Mammary epithelial cell (primary cell): ENCODE measurements around the gene SLC16A13.

Experiments
- EZH2 ChIP-seq: IDR thresholded peaks from 2 replicates; pipeline ENCODE4 v1.6.1; 2012; ENCODE audit warnings: low read length, inconsistent platforms, borderline replicate concordance
- TF ChIP-seq, protein P1 (sequence below), 2 donors: IDR thresholded peaks in 1 of 2; conservative IDR thresholded peaks in 1 of 2; 2 replicates each; pipeline ENCODE4 v1.5.1; 2011 to 2012; ENCODE audit warnings: inconsistent platforms in 2 of 2, low read length in 2 of 2, mild to moderate bottlenecking in 2 of 2, control low read depth in 1 of 2, low read depth in 1 of 2; ENCODE audit not compliant: insufficient read depth in 1 of 2; ENCODE audit errors: extremely low read depth in 1 of 2

DNA sequence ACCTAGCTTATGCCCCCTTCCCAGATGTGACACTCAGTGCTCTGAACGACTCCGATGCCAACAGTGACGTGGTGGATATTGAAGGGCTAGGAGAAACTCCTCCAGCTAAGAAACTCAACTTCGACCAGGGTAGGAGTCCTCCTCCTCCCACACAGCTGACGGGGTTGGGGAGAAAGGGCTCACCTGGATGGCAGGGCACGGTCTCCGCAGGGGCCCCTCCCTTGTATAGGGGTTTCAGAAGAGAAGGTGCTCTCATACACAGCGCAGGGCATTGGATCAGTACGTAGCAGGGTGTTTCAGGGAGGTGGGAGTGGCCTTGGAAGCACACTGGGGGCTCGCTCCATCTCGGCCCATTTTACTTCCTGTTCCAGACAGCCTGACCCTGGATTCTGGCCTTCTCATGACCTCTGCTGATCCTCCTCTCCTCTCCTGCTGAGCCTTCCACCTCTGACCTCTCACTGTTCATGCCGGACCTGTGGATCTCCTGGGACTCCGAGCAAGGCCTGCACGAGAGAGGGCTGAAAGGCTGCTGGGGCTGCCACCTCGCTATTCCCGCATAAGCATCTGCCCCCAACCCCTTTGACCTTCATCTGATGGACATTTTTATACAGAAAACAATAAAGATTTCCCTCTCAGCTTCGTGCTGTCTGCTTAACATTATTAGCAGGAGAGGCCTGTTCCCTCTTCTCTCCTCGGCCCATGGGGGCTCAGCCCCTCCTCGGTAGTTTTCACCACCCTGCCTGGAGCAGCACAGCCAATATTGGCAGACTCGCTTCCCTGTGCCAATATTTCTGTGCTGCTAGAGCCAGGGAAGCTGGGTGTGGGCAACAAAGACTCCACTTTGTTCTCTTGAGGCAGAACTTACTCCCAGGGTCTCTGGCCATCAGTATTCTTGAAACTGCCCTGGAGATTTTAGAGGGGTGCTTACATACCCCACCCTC is 18.7 kb upstream of the SLC16A13 start:
- TF ChIP-seq, protein P1, sequence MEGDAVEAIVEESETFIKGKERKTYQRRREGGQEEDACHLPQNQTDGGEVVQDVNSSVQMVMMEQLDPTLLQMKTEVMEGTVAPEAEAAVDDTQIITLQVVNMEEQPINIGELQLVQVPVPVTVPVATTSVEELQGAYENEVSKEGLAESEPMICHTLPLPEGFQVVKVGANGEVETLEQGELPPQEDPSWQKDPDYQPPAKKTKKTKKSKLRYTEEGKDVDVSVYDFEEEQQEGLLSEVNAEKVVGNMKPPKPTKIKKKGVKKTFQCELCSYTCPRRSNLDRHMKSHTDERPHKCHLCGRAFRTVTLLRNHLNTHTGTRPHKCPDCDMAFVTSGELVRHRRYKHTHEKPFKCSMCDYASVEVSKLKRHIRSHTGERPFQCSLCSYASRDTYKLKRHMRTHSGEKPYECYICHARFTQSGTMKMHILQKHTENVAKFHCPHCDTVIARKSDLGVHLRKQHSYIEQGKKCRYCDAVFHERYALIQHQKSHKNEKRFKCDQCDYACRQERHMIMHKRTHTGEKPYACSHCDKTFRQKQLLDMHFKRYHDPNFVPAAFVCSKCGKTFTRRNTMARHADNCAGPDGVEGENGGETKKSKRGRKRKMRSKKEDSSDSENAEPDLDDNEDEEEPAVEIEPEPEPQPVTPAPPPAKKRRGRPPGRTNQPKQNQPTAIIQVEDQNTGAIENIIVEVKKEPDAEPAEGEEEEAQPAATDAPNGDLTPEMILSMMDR (conservative IDR thresholded peaks at IDR 0.05 in 1 of 2, IDR thresholded peaks at IDR 0.05 in 1 of 2; ENCODE audit: extremely low read depth in 1 of 2, insufficient read depth in 1 of 2, low read depth in 1 of 2, low read length in 2 of 2) = no peak
- TF ChIP-seq EZH2 = no peak
